ENCODE measurements around the gene TRRAP. TPM values are rescaled to one million over a fixed set of nuclear protein-coding genes. Genes with fewer than 3 reads are reported as not detected.
A peak's percentile ranks its signal among the peaks of the same experiment; 100 is the strongest.

The TRRAP gene
- total RNA-seq, 3 donors from 2014 or later = 36.2 to 47.8 (median 44.5) TPM

DNA sequence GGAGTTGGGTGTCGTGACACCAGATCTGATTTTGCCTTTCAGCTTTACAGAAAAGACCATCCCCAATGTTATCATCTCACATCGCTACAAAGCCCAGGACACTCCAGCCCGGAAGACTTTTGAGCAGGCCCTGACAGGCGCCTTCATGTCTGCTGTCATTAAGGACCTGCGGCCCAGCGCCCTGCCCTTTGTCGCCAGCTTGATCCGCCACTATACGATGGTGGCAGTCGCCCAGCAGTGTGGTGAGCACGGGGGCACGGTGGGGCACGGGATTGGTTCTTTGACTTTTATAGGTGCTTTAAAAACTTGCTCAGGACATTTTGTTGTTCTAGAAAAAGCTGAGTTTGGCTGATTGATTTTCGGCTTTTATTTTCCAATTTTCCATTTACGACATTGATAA lies 48.8 kb downstream of the TRRAP start:
- TF ChIP-seq, protein P1, sequence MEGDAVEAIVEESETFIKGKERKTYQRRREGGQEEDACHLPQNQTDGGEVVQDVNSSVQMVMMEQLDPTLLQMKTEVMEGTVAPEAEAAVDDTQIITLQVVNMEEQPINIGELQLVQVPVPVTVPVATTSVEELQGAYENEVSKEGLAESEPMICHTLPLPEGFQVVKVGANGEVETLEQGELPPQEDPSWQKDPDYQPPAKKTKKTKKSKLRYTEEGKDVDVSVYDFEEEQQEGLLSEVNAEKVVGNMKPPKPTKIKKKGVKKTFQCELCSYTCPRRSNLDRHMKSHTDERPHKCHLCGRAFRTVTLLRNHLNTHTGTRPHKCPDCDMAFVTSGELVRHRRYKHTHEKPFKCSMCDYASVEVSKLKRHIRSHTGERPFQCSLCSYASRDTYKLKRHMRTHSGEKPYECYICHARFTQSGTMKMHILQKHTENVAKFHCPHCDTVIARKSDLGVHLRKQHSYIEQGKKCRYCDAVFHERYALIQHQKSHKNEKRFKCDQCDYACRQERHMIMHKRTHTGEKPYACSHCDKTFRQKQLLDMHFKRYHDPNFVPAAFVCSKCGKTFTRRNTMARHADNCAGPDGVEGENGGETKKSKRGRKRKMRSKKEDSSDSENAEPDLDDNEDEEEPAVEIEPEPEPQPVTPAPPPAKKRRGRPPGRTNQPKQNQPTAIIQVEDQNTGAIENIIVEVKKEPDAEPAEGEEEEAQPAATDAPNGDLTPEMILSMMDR (IDR thresholded peaks at IDR 0.05) = no peak
- DNase-seq = no peak
- H3K4me1 ChIP-seq (ENCODE audit: low read depth) = no peaks in the 10 kb centered on the region
- intact Hi-C loops (cut with DNase I, micrococcal nuclease) = no loop called here
- H3K9me3 ChIP-seq = no peaks in the 10 kb centered on the region
- no peak overlapping the region for H3K4me3 ChIP-seq
- peaks cover 25% of the 10 kb centered on the region for H3K36me3 ChIP-seq (ENCODE audit: low read depth)
- no peak for ATAC-seq

DNA sequence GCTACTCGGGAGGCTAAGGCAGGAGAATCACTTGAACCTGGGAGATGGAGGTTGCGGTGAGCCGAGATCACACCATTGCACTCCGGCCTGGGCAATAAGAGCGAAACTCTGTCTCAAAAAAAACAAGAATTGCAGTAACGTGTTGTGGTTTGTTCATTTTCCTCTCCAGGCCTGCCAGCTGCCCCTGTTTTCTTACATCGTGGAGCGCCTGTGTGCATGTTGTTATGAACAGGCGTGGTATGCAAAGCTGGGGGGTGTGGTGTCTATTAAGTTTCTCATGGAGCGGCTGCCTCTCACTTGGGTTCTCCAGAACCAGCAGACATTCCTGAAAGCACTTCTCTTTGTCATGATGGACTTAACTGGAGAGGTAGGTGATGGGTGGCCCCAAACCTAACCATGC lies 52.1 kb downstream of the TRRAP start:
- H3K36me3 ChIP-seq (ENCODE audit: low read depth) = peaks cover 37% of the 10 kb centered on the region
- no peaks in the 10 kb centered on the region for H3K4me1 ChIP-seq (ENCODE audit: low read depth)
- peak in 1 of 3 donors; percentile 17 for DNase-seq
- no peaks in the 10 kb centered on the region for H3K9me3 ChIP-seq
- intact Hi-C loops (cut with DNase I, micrococcal nuclease) = no loop called here
- TF ChIP-seq, protein P1 (IDR thresholded peaks at IDR 0.05) = no peak
- ATAC-seq = peak; percentile 56
- H3K4me3 ChIP-seq = no peak overlapping the region

DNA sequence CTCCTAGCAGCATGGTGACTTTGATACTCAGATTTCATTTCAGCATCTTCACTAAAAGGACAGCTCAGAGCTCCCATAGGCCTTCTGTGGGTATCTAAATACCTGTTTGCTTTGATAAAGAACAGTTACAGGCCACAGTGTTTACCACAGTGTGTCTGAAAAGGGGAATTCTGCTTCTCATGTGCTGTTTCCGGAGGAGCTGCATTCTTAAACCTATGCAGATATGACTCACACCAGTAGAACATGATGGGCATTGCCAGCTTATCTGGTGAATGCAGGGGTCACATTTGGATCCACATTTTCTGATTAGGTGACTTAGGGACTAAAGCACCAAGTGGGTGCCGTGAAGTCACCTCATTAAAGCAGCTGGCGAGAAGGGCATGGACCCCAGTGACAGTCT lies 52.6 kb downstream of the TRRAP start:
- H3K4me1 ChIP-seq (ENCODE audit: low read depth) = no peaks in the 10 kb centered on the region
- H3K36me3 ChIP-seq (ENCODE audit: low read depth) = peaks cover 37% of the 10 kb centered on the region
- ATAC-seq (peak; percentile 70), DNase-seq (no peak)
- H3K4me3 ChIP-seq = no peak overlapping the region
- TF ChIP-seq, protein P1 (IDR thresholded peaks at IDR 0.05) = no peak
- intact Hi-C loops (cut with DNase I, micrococcal nuclease) = no loop called here
- no peaks in the 10 kb centered on the region for H3K9me3 ChIP-seq

DNA sequence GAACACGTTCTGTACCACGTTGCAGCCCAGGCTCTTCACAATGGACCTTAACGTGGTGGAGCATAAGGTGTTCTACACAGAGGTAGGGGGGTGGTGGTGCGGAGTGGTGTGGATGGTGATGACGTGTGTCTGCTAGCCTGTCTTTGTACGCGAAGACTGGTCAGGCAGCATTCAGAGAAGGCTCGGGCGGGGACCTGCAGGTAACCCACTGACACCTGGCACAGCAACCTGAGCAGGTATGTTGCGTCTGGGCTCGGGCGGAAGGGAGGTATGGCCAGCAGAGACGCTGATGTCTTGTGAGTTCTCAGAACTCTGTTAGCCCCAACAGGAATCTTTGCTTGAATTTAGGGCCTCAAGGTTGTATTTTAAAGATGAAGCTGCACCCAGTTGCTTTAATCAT lies 55.0 kb downstream of the TRRAP start:
- no peaks in the 10 kb centered on the region for H3K4me1 ChIP-seq (ENCODE audit: low read depth)
- no peak overlapping the region for H3K4me3 ChIP-seq
- DNase-seq (no peak), ATAC-seq (no peak)
- H3K36me3 ChIP-seq (ENCODE audit: low read depth) = peaks cover 38% of the 10 kb centered on the region
- TF ChIP-seq, protein P1 (IDR thresholded peaks at IDR 0.05) = no peak
- H3K9me3 ChIP-seq = no peaks in the 10 kb centered on the region
- intact Hi-C loops (cut with DNase I, micrococcal nuclease) = no loop called here

DNA sequence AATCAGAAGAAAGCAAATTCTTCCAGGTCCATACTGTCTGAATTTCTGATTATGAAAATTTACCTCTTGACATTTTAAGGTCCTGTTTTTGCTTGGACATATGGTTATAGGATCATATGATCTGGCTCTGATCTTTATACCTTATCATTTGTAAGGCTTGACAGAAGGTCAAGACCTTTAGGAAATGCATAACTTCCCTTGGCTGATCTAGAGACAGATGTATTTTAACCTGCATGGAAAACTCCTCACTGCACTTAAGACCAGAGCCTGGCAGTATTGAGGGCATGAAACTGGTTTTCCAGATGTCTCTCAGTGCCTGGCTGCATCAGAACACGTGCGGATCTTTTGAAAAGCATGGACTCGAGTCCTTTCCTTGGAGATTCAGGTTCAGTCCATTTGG lies 55.9 kb downstream of the TRRAP start:
- intact Hi-C loops (cut with DNase I, micrococcal nuclease) = no loop called here
- Histone ChIP-seq H3K9me3 (no peaks in the 10 kb centered on the region), H3K4me1 (ENCODE audit: low read depth) (no peaks in the 10 kb centered on the region), H3K4me3 (no peak overlapping the region), H3K36me3 (ENCODE audit: low read depth) (peaks cover 38% of the 10 kb centered on the region)
- DNase-seq (no peak), ATAC-seq (no peak)
- TF ChIP-seq, protein P1 (IDR thresholded peaks at IDR 0.05) = no peak

DNA sequence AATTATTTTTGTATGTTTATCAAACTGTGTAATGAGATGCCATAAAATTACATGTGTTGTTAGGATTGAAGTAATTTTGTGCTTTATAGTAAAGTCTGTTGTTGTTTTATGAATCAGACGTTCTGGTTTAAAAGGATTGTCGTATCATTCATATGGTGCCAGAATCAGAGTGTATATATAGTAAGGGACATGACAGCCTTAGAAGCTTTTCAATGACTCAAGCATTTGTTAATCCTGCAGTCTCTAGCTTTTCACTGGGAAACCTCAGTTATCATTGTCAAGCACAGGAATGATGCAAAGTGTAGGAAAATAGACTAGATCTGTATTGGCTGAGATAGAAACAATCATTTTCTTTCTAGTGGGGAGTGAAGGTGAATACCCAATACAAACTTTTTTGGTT lies 57.5 kb downstream of the TRRAP start:
- ATAC-seq (no peak), DNase-seq (no peak)
- TF ChIP-seq, protein P1 (IDR thresholded peaks at IDR 0.05) = no peak
- intact Hi-C loops (cut with DNase I, micrococcal nuclease) = no loop called here
- no peaks in the 10 kb centered on the region for H3K4me1 ChIP-seq (ENCODE audit: low read depth)
- no peaks in the 10 kb centered on the region for H3K9me3 ChIP-seq
- H3K4me3 ChIP-seq = no peak overlapping the region
- H3K36me3 ChIP-seq (ENCODE audit: low read depth) = peaks cover 32% of the 10 kb centered on the region
